Osteocyte (in vitro differentiated cells): ENCODE data around the gene IL11RA. TPM values are rescaled to one million over a fixed set of nuclear protein-coding genes. Genes with fewer than 3 reads are reported as not detected.

ENCODE experiments used
- DNase-seq: peaks from one replicate; pipeline ENCODE4 v3.0.0; 2021; ENCODE audit warnings: mixed read lengths; ENCODE audit not compliant: unreplicated experiment; ENCODE audit errors: extremely low spot score
- H3K27ac Mint-ChIP-seq: one replicate; pipeline ENCODE4 v1.8.0; 2021; ENCODE audit warnings: mild to moderate bottlenecking, mixed read lengths; ENCODE audit not compliant: unreplicated experiment
- H3K27me3 Mint-ChIP-seq: one replicate; pipeline ENCODE4 v1.8.0; 2021; ENCODE audit warnings: mixed read lengths; ENCODE audit not compliant: unreplicated experiment
- H3K36me3 Mint-ChIP-seq: one replicate; pipeline ENCODE4 v1.8.0; 2021; ENCODE audit warnings: mixed read lengths; ENCODE audit not compliant: unreplicated experiment
- H3K4me1 Mint-ChIP-seq: one replicate; pipeline ENCODE4 v1.8.0; 2021; ENCODE audit warnings: mixed read lengths; ENCODE audit not compliant: unreplicated experiment
- H3K4me3 Mint-ChIP-seq: one replicate; pipeline ENCODE4 v1.8.0; 2021; ENCODE audit warnings: mild to moderate bottlenecking, moderate library complexity, mixed read lengths; ENCODE audit not compliant: unreplicated experiment
- H3K9me3 Mint-ChIP-seq: one replicate; pipeline ENCODE4 v1.8.0; 2021; ENCODE audit warnings: mixed read lengths; ENCODE audit not compliant: unreplicated experiment
- CTCF ChIP-seq: fragments of 200-600 bp; sonication (generic); IDR thresholded peaks from 2 replicates; pipeline ENCODE4 v1.5.0; 2021; ENCODE audit warnings: antibody characterized with exemption, mild to moderate bottlenecking, moderate library complexity
- total RNA-seq: library from RNA; stranded (reverse); gene quantifications from 2 replicates; pipeline ENCODE4 v1.2.1, GENCODE V29; 2021

The IL11RA gene
- total RNA-seq, 1 donor from 2014 or later, result 36.7 TPM

GRCh38 chr9:34701769-34702736 is 50.1 kb downstream of the IL11RA start:
- H3K4me1 Mint-ChIP-seq, result peaks cover 6% of the 10 kb centered on the region
- peaks cover 32% of the 10 kb centered on the region for H3K27me3 Mint-ChIP-seq
- no peaks in the 10 kb centered on the region for H3K9me3 Mint-ChIP-seq
- TF ChIP-seq CTCF, result peak; percentile 99
- peak; percentile 94 for DNase-seq
- no peaks in the 10 kb centered on the region for H3K36me3 Mint-ChIP-seq
- H3K27ac Mint-ChIP-seq, result peak overlapping the region; percentile 73
- H3K4me3 Mint-ChIP-seq, result peak overlapping the region; percentile 78

GRCh38 chr9:34707130-34707529 is 55.1 kb downstream of the IL11RA start:
- Mint-ChIP-seq H3K27ac (no peak overlapping the region), H3K9me3 (peaks cover under 1% of the 10 kb centered on the region), H3K36me3 (no peaks in the 10 kb centered on the region), H3K27me3 (peaks cover 25% of the 10 kb centered on the region), H3K4me3 (no peak overlapping the region), H3K4me1 (peaks cover under 1% of the 10 kb centered on the region)
- no peak for TF ChIP-seq CTCF
- no peak for DNase-seq

- Mint-ChIP-seq H3K4me3 (no peak overlapping the region), H3K27me3 (peaks cover 43% of the 10 kb centered on the region), H3K36me3 (no peaks in the 10 kb centered on the region), H3K4me1 (no peaks in the 10 kb centered on the region), H3K9me3 (peaks cover 8% of the 10 kb centered on the region), H3K27ac (no peak overlapping the region)
- no peak for DNase-seq
- TF ChIP-seq CTCF, result no peak
Observed at GRCh38 chr9:34709196-34709978, 57.4 kb downstream of the IL11RA start.

GRCh38 chr9:34710023-34710422 is 58.0 kb downstream of the IL11RA start, which contains the start of gene CCL21:
Gene CCL21 (minus strand): TSS chr9:34710136. CDS start chr9:34710066, 70 bp downstream.
- no peak within 1 kb of the TSS for H3K27ac Mint-ChIP-seq
- no peak for DNase-seq
- no peaks in the 10 kb centered on the region for H3K4me1 Mint-ChIP-seq
- TF ChIP-seq CTCF, result no peak
- peaks cover 49% of the 10 kb centered on the region for H3K27me3 Mint-ChIP-seq
- H3K4me3 Mint-ChIP-seq, result no peak within 1 kb of the TSS
- H3K36me3 Mint-ChIP-seq, result no peaks in the 10 kb centered on the region
- peaks cover 8% of the 10 kb centered on the region for H3K9me3 Mint-ChIP-seq

Other genes with a start within 250 kb of the IL11RA start
- 24.8 and 25.9 TPM in 2 replicates for gene FAM219A, start 193.6 kb upstream of the IL11RA start, total RNA-seq
- not detected in 2 replicates for gene DNAI1, start 193.4 kb upstream of the IL11RA start, total RNA-seq
- gene ENHO, start 129.2 kb upstream of the IL11RA start, total RNA-seq, result 0.86 and 1.0 TPM in 2 replicates
- gene CNTFR, start 62.5 kb upstream of the IL11RA start, total RNA-seq, result 0.18 TPM in 1 of 2 replicates, not detected in the other
- 14.4 and 16.2 TPM in 2 replicates for gene RPP25L, start 40.1 kb upstream of the IL11RA start, total RNA-seq
- gene DCTN3, start 31.7 kb upstream of the IL11RA start, total RNA-seq, result 97.0 and 105 TPM in 2 replicates
- not detected in 2 replicates for gene ARID3C, start 23.1 kb upstream of the IL11RA start, total RNA-seq
- 71.9 and 76.7 TPM in 2 replicates for gene SIGMAR1, start 14.4 kb upstream of the IL11RA start, total RNA-seq
- 57.2 and 58.4 TPM in 2 replicates for gene GALT, start 5.5 kb upstream of the IL11RA start, total RNA-seq
- gene CCL27, start 10.5 kb downstream of the IL11RA start, total RNA-seq, result 0.78 and 1.1 TPM in 2 replicates
- not detected in 2 replicates for gene CCL19, start 39.1 kb downstream of the IL11RA start, total RNA-seq
- gene CCL21, start 58.0 kb downstream of the IL11RA start, total RNA-seq, result not detected in 2 replicates